Glomerular visceral epithelial cell (primary cell): Measurements from ENCODE around the gene BTBD7.
"Not testable (repeated sequence)": the region's sequence is repeated elsewhere in the genome, so short reads cannot be mapped to it uniquely, and the experiment has no call there.

Experiments used
- DNase-seq: peaks from one replicate; pipeline ENCODE4 v3.0.0-alpha.2; 2016; ENCODE audit errors: extremely low spot score

The BTBD7 gene

DNA sequence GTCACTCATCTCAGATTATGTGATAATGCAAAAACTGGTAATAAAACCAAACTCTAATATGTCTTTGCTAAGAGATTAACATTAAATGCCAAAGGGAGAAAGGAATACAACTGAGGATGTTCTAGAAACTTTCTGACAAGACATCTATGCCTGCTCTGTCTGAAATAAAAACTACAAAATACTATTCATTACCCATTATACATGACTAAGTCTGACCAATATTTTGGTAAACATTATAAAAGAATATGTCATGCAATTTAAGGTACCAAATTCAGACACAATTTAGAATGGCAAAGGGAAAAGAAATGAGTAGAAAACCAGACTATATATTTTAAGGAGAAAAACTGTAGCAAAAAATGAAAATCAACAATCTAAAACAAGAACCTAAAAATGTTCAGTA, 86.3 kb downstream of the BTBD7 start:
- DNase-seq: no peak

- DNase-seq: no peak
These were observed 86.9 kb downstream of the BTBD7 start for GRCh38 chr14:93245764-93246420.

DNA sequence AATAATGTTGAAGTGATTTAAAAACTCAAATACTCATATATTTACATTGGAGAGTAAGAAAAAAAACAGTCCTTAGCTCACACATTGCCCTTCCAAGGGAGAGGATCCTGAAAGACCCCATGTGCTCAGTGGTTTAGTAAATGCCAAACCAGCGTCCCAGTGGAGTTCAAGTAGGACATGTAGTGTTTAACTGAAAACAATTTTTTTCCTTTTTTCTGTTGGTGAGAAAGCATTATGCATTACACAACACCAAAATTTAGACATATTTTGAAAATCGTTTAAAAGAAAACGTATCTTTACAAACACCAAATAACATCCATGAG, 92.2 kb downstream of the BTBD7 start:
- no peak for DNase-seq

DNA sequence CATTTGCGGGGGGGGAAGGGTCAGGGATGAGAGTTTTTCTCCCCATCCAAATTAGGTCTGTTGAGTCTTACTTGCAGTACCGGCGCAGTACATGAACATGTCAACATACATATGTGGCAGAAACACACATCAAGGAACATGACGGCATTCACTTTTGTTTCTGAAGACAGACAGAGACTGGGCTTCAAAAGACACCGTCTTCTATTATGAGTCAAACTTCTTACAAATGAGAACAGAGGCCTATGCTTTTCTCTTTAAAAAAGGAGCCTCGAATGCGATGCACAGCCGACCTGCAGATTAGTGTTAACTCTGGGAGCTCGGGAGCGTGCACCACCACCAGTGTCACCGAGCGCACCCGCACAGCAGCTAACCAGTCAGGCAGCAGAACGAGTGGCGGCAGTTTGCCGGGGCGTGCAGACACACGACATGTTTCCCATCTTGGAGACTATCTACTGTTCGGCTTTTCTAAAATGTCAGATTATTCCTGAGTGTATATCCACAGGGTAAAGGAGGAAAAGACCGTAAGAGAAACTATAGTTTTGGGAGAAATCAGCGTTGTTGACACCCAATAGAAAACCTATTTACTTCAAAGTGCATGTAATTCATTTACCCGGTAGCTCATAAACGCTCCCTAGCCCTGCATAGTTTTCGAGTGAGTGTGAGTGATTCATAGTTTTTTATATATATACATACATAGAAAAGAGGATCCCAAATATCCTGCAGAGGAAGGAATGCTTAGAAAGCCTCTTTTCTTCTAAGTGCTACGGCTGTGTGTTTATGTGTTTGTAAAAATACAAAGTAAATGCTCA, 92.8 kb downstream of the BTBD7 start:
- peak; percentile 75 for DNase-seq

GRCh38 chr14:93234798-93235197, 98.0 kb downstream of the BTBD7 start:
- peak; percentile 78 for DNase-seq

DNA sequence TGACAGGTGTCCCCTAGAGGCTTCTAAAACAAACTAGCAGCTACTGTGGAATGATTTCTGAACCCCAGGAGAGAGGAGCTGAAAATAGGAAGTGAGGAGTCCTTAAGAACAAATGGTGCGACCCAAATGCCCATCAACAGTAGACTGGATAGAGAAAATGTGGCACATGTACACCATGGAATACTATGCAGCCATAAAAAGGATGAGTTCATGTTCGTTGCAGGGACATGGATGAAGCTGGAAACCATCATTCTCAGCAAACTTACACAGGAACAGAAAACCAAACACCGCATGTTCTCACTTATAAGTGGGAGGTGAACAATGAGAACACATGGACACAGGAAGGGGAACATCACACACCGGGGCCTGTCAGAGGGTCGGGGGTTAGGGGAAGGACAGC, 99.8 kb downstream of the BTBD7 start:
- DNase-seq: not testable (repeated sequence)

DNA sequence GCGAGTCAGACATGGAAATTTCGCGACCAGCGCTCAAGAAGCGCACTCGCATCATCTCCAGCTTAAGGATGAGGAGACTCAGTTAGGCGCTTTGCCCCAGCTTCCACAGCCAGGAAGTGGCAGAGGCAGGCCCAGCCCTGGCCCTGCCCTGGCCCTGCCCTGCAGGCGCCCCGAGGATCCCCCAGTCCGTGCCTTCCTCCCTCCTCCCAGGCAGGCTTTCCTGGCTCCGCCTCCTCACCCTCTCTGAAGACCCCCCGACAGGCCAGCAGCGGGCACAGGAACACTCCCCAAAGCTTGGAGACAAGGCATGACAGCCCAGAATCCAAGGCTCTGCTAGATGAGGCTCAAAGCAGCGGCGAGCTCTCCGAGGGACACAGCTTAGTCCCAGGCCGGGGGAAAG, 100.7 kb downstream of the BTBD7 start:
- no peak for DNase-seq

- peak; percentile 24 for DNase-seq
These were observed 101.5 kb downstream of the BTBD7 start for GRCh38 chr14:93231129-93231979.

DNA sequence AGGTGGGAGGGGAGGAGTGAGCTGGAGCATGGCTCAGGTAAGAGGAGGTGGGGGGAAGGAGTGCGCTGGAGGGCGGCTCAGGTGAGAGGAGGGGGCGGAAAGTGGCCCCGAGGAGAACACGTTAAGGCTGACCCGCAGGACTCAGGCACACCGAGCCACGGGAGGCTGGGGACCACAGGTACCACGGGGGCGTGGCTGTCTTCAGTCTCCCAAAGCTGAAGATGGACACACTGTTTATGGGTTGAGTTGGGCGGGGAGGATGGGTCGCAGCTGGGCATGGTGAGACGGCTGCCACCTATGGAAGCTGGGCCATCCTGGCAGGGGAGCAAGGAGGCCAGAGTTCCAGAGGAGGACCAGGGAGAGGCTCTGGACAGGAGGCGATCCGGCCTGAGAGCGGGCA, 102.3 kb downstream of the BTBD7 start:
- DNase-seq: no peak

DNA sequence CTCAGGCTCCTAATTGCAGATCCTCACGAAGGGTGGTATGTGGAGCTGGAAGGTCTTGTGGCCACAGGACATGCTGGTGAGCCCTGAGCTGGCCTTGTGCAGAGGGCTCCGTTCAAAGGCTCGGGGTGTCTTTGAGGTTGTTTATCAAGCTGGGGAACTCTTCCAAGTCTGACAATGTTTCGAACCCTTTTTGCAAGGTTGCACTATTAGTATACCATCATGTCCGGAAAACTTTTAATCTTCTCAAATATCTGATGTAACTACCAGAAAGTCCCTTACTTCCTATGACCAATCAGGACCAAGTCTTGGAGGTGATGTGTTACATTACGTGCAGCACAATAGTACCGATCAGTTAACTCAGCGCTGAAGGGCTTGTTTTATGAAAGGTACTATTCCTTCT, 104.3 kb downstream of the BTBD7 start:
- no peak for DNase-seq

GRCh38 chr14:93223565-93223964, 109.3 kb downstream of the BTBD7 start:
- DNase-seq: no peak

DNA sequence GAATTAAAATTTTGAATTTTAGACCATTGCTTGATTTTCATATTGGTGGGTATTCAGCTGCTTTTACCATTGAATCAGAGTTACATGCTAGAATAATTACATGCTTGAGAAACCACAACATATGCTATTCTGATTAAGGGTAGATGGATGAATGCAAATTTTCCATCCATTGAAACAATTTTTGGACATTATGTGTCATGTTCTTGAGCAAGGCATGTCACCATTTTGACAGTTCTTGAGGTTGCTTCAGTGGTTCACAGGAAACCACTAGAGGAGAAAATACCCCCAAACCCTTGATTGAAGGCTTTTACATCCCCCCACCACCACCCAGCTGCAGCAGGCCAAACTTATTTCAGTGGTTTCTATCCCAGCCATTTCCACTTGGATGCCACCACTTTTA, 112.3 kb downstream of the BTBD7 start:
- DNase-seq: no peak

DNA sequence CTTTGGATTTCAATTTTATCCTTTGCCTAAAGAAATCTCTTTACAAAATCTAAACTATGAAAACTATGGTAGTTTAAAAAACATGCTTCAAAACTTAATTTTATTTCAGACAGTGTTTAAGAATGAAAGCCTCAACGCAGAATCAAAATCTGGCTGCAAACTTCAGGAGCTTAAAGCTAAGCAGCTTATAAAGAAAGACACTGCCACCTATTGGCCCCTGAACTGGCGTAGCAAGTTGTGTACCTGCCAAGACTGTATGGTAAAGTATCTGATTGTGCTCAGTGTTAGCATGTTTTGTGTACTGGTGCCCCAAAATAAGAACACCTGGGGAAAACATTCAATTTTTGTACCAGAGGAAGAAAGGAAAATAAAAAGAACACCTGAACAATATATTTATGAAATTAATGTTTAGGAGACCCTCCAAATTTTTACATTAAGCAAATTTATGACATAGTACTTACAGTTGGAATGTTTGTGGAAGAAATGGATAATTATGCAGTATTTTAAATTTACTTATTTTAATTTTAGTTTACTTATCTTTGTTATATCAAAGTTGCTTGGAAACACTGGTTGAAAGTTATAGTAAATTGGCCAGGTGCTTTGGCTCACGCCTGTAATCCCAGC, 113.6 kb downstream of the BTBD7 start:
- peak; percentile 52 for DNase-seq

DNA sequence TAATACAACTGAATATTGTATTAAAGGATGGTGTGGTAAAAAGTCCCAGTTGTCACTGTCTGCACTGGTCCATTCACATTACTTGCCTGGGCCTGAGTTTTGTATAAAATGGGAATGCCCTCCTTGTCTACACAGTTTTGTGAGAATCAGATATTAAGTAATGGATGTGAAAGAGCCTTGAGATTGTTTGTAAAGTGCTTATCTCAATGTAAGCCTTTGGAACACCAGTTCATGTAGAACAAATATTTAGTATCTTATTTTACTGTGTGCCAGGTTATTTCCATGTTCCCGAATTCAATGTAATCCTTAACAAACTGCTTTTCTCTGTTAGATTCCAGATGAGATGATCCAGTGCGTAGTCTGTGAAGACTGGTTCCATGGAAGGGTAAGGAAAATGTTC, 118.2 kb downstream of the BTBD7 start:
- no peak for DNase-seq

GRCh38 chr14:93212432-93212831, 120.4 kb downstream of the BTBD7 start:
- no peak for DNase-seq

GRCh38 chr14:93207468-93208308, 125.1 kb downstream of the BTBD7 start:
- peak; percentile 70 for DNase-seq

GRCh38 chr14:93206793-93207467, 125.9 kb downstream of the BTBD7 start, which contains the start of the genes GON7 and UBR7:
Gene GON7, minus strand, starts transcription at chr14:93207065. Its CDS starts 28 bp downstream, at chr14:93207037.
Gene UBR7, plus strand, starts transcription at chr14:93207256. Its CDS starts 36 bp downstream, at chr14:93207292.
- DNase-seq: peak; percentile 98

- no peak for DNase-seq
These were observed 131.6 kb downstream of the BTBD7 start for GRCh38 chr14:93201155-93201704.

GRCh38 chr14:93200553-93200952, 132.3 kb downstream of the BTBD7 start:
- no peak for DNase-seq

DNA sequence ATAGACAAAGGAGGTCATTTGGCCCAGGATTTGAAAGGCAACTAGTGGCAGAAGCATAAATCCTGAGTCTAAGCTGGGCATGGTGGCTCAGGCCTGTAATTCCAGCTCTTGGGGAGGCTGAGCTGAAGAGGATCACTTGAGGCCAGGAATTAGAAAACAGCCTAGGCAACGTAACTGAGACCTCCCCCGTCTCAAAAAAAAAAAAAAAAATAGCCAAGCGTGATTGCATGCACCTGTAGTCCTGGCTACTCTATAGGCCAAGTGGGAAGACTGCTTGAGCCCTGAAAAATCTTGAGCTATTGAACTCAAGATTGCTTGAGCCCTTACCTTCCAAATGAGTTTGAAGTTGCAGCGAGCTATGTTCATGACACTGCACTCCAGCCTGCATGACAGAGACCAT, 133.8 kb downstream of the BTBD7 start:
- no peak for DNase-seq
